HCEC 1CT (cell line): ENCODE results near the gene MEPE.

Experiments used
- DNase-seq: peaks from one replicate; pipeline ENCODE4 v3.0.0-alpha.2; 2017

Gene MEPE

DNA sequence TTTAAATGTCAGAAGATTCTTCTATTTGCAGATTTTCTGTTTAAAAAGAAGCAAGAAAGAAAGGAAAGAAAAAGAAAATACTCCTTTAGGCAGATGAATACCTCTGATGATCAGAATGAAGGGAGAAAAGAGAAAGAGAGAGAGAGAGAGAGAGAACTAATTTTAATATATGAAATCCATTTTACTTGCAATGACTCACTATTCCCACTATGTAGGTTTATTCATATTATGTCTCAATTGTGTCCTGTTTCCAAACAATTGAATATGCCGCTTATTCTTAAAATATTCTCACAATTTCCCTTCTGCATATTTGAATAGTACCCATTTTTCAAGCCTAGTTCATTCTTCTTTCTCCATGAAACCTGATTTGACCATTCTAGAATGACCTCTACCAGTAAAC is 11.7 kb downstream of the MEPE start:
- peak; percentile 2 for DNase-seq

DNA sequence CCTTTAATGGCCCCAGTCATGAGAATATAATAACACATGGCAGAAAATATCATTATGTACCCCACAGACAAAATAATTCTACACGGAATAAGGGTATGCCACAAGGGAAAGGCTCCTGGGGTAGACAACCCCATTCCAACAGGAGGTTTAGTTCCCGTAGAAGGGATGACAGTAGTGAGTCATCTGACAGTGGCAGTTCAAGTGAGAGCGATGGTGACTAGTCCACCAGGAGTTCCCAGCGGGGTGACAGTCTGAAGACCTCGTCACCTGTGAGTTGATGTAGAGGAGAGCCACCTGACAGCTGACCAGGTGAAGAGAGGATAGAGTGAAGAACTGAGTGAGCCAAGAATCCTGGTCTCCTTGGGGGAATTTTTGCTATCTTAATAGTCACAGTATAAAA is 13.5 kb downstream of the MEPE start:
- no peak for DNase-seq

DNA sequence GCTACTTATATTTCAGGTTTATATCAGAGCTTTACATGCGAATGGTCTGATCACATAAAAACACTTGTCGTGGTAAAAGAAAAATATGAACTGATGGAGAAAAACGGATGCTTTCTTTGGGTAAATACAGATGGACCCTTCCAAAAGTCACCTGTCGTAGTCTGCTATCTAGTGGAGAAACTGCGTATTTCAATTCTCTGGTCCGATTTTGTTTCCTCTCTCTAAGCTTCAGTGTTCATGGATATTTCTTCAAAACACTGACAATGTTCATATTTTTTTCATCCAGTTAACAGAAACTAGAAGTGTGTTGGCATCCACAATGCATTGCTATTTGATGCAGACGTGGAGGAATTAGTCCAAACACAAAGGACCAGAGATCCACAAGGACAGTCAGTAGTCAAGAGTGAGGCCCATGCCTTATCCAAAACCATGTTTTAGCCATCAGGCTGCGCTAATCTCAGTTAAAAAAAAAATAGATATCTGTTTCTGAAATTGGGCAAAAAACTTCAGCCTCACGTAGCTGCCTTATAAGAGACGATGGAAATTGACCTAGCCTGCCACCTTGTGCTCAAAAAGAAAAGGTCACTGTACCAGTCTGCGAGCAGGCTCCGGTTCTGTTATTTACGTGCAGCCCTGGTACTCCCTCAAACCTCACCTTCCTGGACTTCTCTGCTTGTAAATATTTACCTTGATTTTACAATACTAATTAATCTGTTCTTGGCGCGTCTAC is 16.0 kb downstream of the MEPE start:
- DNase-seq = peak; percentile 76

DNA sequence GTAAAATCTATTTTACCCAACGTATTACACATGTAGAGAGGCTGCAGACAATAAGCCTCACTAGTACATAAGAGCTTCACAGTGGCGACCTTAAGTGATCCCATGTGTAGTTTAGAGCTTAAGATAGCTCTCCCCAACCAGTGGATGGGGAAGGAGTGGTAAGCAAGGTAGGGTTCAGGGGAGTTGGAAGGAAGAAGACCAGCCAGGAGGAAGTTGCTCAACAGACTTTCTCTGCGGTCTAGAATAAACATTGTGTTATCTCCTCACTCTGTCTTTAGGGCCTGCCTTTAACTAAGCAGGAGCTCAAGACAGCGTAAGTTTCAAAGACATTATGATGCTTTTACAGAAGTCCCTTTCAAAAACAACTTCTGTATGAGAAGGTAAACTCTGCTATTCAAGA is 16.8 kb downstream of the MEPE start:
- DNase-seq = no peak

DNA sequence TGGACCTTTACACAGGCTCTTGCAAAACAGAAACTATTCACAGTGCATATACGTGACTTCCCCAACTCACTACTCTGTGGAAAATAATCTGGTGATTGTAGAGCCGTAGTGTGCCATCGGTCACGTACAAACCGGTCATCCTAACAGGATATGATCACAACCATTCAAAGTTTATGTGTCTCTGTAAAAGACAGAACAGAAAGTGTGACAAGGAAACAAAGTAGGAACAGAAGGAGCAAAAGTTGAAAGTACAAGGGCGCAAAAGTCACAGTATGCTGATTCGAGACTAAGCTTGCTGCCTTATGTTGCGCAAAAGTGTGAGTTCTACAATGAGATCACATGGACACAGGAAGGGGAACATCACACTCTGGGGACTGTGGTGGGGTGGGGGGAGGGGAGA is 18.6 kb downstream of the MEPE start:
- DNase-seq = no peak

DNA sequence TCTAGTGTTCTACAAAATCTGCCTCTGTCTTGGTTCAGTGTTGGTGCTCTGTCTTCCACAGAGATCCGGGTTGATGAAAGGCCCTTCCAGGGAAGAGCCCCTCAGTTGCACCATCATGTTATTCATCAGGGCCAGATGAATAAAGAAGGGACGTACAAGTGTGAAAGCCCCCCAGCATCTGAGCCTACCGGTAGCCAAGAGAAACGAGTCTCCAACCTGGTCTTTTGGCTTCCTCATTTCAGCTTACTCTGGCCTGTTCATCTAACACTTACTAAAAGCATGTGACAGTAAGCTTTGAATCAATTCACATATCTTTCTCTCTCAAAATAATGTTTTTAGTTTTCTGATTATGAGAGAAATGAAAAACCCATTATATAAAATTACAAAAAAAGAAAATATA is 19.2 kb downstream of the MEPE start:
- DNase-seq = no peak

DNA sequence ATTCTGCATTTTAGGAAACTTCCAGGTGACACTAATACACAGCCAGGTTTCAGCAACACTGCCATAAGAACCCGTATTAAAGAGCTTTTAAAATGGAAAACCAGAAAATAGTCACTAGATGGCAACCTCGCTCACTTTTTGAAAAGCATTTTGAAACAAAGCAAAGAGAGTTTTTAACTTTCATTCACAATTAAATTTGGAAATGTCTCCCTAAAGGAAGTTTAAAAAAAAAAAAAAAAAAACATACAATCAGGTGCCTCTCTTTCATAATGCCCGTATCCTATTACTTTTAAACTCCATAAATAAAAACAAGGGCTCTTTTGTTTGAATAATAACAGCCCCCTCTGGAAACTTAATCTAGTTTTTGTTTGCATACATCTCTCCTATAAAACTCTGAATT is 20.3 kb downstream of the MEPE start:
- DNase-seq = peak; percentile 22

DNA sequence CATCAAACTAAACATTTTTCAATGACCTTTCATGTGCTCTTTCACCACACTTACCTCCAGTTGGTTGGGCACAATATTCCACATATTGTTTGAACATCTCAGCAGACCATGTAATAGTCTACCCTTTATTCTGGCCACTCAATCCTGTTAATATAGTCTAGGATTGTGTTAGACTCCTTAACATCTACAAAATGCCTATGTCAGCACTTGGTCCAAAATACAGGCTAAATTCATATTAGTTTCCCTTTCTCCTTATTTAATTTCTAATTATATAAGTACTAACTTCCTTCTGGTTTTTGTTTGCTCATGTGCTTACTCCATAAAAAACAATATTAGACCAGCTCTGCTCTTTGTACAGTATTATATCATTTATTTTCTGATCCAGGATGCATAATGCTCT is 21.1 kb downstream of the MEPE start:
- no peak for DNase-seq

DNA sequence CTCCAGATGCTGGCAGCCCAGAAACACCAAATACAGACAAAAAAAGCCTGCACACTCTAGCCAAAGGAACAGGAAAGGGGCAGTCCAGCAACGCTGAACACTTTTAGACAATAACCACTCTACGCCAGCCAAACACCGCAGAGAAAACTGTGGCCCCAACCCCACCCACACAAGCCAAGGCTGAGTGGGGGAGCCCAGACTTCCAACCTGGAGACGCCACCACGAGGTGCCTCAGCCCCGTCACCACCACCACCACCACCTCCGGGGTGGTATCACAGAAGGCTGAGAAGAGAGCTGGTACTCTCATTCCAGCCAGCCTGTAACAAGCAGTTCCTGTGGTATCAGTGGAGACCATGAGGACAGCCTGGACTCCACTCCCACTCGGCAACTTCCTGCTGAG is 22.8 kb downstream of the MEPE start:
- no peak for DNase-seq

DNA sequence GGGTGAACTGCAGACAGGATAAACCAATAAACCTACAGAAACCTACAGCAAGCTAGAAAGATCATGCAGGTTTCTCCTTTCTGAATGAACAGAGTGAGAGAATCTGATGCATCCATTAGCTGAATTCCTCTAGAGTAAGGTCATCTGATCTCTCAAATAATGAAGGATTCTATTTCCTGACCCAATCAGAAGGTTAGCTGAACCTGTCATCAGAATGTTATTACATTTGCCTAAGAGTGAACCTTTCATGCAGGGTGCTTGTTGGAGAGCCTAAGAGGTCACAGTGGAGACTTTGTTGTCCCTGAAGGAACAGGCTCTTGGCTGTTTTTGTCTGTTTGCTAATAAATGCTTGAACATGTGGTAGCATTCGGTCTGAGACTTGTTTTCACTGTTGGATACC is 24.0 kb downstream of the MEPE start:
- no peak for DNase-seq

DNA sequence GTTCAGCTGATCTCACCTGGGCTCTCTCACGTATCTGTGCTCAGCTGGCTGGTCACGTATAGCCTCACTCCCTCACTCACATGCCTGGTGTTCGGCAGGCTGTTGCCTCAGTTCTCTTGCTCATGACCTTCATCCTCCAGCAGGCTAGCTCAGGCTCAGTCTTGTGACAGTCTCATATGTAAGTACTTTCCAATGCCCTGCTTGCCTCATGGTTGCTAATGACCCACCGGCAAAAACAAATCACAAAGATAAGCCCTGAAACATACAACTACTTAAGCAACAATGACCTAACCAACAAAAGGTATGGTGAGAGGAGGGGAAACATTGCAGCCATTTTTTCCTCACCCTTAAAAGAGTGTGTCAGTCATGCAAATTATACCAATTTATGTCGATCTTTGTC is 25.0 kb downstream of the MEPE start:
- DNase-seq = no peak

DNA sequence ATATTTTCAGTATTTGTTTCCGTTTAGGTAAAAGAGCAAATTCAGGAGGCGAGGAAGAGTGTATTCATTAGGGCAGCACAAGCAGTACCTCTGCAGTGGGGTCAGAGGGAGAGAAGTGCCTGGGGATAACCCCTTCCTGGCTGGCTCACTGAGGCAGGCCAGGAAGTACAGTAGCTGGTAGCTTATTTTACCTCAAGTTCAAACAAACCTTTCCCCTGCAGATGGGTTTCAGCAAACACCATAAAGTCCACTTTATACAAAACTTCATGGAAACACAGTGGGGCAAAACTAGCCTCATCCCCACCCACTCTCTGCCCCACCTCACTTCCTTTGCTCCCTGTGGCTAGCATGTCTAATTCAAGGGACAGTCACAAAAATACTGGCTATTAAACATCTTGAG is 29.5 kb downstream of the MEPE start:
- DNase-seq = no peak

DNA sequence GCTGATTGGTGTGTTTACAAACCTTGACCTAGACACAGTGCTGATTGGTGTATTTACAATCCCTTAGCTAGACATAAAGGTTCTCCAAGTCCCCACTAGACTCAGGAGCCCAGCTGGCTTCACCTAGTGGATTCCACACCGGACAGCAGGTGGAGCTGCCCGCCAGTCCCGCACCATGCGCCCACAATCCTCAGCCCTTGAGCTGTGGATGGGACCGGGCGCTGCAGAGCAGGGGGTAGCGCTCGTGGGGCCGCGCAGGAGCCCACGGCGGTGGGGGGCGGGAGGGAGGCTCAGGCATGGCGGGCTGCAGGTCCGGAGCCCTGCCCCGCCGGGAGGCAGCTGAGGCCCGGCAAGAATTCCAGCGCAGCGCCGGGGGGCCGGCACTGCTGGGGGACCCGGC is 30.7 kb downstream of the MEPE start:
- no peak for DNase-seq

DNA sequence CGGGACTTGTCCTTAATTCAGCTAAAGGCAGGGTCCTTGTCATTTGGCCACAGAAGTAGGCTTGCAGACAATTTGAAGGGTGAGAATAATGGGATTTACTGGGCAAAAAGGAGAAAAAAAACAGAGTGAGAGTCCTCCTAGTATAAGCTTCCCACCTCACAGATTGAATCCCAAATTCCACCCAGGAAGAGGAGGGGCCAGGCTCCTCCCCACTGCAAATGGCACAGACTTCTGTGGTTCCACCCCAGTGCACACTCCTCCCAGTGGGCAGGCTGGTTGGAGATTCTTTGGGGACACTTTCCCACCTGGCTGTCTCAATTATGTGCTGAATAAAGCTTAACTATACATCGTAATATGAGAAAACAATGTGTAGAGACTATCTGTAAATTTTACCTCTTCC is 31.6 kb downstream of the MEPE start:
- no peak for DNase-seq

DNA sequence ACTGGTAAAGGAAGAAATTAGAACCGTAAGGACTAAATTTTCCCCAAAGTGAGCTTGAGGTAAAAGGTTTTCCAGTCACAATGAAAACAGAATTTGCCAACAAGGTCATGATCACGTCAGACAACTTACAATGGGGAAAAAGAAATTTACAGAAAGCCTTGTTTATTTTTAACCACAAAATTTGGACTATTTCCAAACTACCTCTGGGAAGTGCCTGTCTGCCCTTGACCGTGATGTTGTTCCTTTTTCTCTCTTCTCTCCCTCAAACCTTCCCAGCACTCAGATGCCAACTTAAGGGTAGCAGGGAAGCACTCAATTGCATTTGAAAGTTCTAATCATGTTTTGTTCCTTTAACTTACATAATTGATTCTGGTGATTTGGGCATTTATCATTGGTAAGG is 32.5 kb downstream of the MEPE start:
- DNase-seq = no peak

DNA sequence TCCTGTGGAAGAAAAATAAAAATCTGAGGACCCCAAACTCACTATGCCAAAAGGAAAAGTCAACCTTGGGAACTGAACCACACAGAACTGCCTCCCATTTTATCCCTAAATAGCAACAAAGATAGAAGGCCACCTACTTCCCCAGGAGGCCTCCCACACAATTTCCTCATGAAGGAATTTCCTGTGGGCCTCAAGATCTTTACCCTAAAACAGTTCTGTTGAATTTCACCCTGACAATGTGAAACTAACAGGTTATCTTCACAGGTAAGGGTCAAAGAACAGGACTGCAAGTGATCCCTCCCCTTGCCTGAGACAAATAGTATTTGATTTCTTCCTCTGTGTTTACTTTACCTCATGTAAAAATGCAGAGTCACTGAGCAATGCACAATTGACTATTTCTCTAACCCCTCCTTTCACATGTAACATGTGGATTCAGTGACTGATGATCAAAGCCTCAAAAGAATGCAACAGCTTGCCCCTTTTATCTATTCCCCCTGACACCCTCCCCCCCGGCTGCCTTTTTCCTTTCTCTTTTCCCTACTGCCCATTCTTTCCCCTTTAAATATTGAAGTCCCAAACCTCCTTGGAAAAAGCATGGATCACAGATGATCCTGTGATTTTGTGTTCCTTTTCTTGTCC is 33.3 kb downstream of the MEPE start:
- no peak for DNase-seq

DNA sequence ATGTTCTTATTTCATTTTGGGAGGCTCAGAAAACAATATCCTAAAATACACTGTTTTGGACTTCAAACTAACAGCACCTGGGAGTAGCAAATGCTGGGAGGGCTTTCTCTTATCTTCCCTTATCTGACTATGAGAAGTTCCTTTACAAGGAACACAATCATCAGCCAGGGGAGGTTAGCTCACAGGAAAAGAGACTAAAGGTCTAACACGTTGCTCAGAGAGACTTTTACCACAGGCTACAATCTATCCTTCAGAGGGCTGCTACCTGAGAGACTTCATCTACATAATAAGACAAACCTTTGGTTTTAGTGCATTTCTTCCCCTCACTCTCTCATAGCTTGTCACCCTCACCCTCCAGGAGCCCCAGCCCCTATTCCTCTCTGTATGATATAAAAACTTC is 35.8 kb downstream of the MEPE start:
- no peak for DNase-seq

DNA sequence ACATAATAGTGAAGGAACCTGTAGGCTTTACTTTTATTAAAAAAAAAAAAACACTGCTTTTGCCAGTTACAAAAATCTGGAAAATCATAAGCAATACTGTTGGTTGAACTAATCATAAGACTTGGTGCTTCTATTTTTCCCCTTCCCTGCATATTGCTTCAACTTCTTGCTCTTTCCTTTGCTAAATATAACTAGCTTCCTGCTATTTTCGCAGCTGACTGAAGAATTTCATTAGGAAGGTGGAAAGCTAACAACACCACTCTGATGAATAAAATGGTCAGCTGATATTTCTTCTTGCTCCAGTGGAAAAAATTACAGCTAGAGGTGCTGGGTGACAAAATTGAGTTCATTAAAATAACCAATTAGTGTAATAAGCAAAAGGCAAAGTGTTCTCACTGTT is 39.3 kb downstream of the MEPE start:
- DNase-seq = no peak

DNA sequence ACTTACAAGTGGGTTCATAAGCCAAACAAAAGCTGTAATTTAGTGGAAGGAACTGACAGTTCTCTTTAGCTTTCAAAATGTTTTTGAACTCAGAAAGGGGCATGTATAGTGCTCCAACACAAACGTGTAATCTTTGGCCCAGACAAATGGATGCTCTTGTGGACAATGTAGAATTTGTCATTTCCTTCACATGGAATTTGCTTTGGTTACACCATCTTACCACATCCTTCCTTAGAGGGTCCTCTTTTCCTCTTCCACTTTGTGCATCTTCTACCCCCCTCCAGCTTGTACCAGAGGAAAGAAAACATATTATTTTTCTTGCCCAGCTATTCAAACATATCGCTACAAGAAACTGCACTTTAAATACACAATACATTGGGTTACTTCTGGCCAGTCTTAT is 42.4 kb downstream of the MEPE start:
- DNase-seq = no peak

DNA sequence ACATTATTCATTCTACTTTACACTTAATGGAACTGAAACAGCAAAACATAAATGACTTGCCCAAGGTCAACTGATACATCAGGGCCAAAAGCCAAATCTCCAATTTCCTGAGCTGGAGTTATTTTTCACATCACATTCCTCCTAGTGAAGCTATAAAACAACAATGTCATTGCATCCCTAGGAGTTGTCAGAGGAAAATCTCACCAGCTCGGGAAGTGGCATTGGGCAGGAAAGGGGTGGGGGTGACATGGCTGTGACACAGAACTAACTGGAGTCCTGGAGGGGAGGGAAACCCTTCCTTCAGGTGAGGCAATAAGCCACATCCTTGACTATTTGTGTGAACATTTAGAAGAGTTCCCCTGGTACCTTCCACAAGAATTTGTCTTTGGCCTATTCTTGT is 47.3 kb downstream of the MEPE start:
- no peak for DNase-seq

DNA sequence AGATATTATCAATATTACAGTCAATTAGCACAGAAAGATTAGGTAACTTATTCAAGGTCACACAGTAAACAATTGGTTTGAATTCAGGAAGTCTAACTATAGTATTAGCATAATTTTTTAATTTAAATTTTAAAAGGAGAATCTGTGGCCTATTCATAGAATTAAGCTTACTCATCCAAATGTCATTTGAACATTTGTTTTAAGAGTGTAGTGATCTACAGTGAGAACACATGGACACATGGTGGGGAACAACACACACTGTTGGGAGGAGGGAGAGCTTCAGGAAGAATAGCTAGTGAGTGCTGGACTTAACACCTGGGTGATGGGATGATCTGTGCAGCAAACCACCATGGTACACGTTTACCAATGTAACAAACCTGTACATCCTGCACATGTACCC is 48.3 kb downstream of the MEPE start:
- DNase-seq = no peak

DNA sequence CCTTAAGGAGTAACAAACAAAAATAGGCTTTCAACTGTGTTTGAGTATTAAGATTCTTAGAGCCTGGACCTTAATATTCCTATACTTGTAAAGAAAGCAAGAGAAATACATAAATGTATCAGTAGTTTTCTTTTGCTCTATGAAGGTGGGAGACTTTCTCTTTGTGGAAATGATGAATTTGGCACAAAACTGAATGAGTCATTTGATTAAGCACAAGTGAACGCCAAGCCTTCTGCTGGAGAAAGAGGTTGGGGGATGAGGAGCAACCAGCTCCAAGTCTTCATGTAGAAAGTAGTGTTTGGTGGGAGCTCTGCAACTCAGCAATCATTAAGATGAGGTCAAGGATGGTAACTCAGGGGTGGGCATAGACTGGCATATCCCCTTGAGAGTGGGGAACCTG is 49.6 kb downstream of the MEPE start:
- DNase-seq = no peak

DNA sequence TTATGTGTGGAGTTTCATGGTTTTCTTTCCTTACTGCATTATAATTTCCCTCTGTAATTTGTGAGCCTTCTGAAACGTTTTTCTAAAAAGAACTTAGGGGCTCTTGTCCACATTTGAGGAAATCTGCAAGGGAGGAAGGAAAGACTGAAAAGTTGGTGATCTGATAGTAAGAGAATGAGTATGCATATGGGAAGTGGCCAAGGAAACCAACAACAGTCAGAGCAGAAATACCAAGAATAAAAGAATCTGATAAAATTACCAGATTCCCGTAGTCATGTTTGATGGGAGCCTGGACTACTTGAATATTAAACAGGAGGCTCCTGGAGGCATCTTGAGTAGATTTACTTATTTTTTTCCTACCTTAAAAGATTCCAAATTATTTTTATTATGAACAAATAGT is 50.1 kb downstream of the MEPE start:
- DNase-seq = no peak

DNA sequence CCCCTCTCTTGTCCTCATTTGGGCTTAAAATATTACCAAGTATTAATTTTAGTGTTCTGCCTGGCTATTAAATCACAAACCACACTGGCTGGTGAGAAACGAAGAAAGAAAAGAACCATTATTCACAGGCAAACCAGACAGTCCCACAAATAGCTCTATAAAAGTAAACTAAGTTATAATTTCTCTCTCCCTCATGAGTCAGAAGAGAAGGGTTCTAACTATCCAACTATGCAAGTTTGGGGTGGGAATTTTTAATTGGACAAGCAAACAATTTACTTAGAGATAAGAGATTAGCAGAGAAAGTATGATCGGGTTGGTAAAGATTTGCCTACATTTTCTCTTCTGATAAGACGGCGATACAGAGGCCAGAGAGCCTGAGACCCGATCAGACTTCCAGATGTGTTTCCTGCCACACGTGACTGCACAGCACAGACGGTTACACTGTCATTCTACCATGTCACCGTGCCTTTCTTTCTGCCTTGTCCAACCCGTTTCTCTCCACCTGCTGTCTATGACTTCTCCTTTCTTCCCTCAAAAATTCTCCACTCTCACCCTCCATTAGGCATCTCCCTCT is 52.3 kb downstream of the MEPE start:
- DNase-seq = no peak

DNA sequence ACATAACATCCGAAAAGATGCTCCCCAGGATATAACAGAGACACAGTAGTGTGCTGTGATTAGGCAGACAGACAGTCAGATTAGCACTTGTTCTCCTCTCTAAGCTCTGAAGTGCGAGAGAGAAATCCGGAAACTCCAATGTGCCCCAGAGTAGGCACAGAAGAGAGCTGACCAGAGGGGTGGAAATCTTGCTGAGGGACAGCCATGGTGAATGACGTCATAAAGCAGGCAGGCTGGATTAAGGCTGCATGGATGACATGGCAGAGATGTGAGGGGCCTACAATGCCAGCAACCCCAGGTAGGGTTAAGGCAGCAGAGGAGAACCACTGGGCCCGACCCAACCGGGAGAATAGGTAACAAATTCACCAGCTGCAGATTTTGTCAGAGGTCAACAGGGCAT is 53.3 kb downstream of the MEPE start:
- DNase-seq = no peak
